ENCODE data around the gene G0S2. TPM values are rescaled to one million over a fixed set of nuclear protein-coding genes. Genes with fewer than 3 reads are reported as not detected.

G0S2 gene
- total RNA-seq, result 0.85 and 3.1 TPM in 2 replicates

GRCh38 chr1:209674957-209675564, at the start of gene G0S2:
TSS of gene G0S2 (plus strand) at chr1:209675412. CDS start at chr1:209675685, 273 bp downstream.

GRCh38 chr1:209652121-209652735, 23.0 kb upstream of the G0S2 start, which contains the start of gene LAMB3:
TSS of gene LAMB3 (minus strand) at chr1:209652425. CDS start at chr1:209650944, 1,481 bp downstream.

GRCh38 chr1:209704584-209704983, 29.4 kb downstream of the G0S2 start, which contains the start of gene HSD11B1:
TSS of gene HSD11B1 (plus strand) at chr1:209704846. CDS start at chr1:209704943, 97 bp downstream.

Other genes starting within 250 kb of the G0S2 start
- gene CAMK1G, start 91.7 kb upstream of the G0S2 start, total RNA-seq, result 0.97 TPM in 1 of 2 replicates, not detected in the other
- 4.5 and 13.0 TPM in 2 replicates for gene LAMB3, start 23.0 kb upstream of the G0S2 start, total RNA-seq
- 2.1 TPM in 1 of 2 replicates, not detected in the other for gene HSD11B1, start 29.4 kb downstream of the G0S2 start, total RNA-seq
- gene TRAF3IP3, start 80.6 kb downstream of the G0S2 start, total RNA-seq, result under 0.01 TPM in 1 of 2 replicates, not detected in the other
- gene C1orf74, start 109.1 kb downstream of the G0S2 start, total RNA-seq, result 1.8 and 1.9 TPM in 2 replicates
- 1.1 and 2.1 TPM in 2 replicates for gene IRF6, start 130.7 kb downstream of the G0S2 start, total RNA-seq
- 15.9 and 18.5 TPM in 2 replicates for gene UTP25, start 152.6 kb downstream of the G0S2 start, total RNA-seq

Data from hair follicle dermal papilla cell (primary cell).